AG10803 (cell line): ENCODE data around the gene ARTN.

Experiments used
- DNase-seq: peaks from one replicate; pipeline ENCODE4 v3.0.0; 2010; ENCODE audit warnings: low read depth
- H3K4me3 ChIP-seq: 2 replicates; pipeline ENCODE4 v1.5.1; 2011; ENCODE audit warnings: mild to moderate bottlenecking, low read length, control low read depth
- CTCF ChIP-seq: conservative IDR thresholded peaks from 2 replicates; pipeline ENCODE4 v1.5.1; 2011; ENCODE audit warnings: mild to moderate bottlenecking, low read length, control low read depth, inconsistent platforms

ARTN gene

DNA sequence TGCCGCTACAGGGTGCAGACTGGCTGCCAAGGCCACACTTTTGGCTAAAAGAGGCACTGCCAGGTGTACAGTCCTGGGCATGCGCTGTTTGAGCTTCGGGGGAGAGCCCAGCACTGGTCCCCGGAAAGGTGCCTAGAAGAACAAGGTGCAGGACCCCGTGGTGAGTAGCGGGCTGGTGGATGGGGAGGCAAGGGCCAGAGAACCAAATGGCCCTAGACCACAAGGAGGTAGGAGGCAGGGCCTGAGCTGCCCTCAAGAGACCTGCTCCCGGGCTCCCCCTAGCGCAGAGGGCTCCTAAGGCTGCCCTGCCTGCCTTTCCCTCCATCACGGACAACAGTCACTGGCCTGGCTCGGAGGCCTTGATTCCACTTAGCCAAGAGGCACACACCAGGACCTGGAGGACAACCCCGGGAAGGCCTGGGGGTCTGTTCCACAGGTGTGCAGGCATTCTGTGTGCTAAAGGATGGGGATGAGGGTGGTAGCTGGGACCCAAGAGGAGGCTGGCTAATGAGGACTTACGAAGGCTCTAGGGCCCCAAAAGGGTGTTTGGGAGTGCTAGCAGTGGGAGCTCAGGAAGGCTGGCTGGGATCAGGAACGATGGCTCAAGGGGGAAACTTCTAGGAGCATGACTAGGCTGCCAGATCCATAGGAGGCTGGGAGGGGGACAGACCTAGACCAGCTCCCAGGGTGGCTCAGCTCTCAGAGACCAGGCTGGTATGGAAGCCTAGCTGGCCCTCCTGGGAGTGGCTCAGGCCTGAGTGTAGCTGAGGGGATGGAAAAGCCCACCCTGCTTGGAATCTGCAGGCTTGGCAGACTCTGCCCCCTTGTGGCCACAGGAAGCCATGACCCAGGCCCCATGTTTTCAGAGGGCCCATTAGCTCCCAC is 742 bp downstream of the ARTN start:
- peak; percentile 51 for DNase-seq
- peak overlapping the region; percentile 55 for H3K4me3 ChIP-seq
- TF ChIP-seq CTCF: peak; percentile 87

- H3K4me3 ChIP-seq: no peak overlapping the region
- DNase-seq: no peak
- no peak for TF ChIP-seq CTCF
Observed at GRCh38 chr1:43934986-43935324, 1.4 kb downstream of the ARTN start.

DNA sequence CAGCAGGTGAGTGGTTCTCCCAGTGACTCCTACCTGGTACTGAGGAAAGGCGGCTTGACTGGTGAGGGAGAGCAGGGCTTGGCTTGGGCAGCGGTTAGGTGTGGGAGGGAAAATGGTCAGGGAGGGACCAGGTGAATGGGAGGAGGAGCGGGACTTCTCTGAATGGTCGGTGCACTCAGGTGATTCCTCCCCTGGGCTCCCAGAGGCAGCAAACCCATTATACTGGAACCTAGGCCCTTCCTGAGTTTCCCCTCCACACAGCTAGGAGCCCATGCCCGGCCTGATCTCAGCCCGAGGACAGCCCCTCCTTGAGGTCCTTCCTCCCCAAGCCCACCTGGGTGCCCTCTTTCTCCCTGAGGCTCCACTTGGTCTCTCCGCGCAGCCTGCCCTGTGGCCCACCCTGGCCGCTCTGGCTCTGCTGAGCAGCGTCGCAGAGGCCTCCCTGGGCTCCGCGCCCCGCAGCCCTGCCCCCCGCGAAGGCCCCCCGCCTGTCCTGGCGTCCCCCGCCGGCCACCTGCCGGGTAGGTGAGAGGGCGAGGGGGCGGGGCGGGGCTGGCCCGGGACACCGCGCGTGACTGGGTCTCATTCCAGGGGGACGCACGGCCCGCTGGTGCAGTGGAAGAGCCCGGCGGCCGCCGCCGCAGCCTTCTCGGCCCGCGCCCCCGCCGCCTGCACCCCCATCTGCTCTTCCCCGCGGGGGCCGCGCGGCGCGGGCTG is 2.3 kb downstream of the ARTN start:
- no peak for DNase-seq
- no peak overlapping the region for H3K4me3 ChIP-seq
- TF ChIP-seq CTCF: no peak

DNA sequence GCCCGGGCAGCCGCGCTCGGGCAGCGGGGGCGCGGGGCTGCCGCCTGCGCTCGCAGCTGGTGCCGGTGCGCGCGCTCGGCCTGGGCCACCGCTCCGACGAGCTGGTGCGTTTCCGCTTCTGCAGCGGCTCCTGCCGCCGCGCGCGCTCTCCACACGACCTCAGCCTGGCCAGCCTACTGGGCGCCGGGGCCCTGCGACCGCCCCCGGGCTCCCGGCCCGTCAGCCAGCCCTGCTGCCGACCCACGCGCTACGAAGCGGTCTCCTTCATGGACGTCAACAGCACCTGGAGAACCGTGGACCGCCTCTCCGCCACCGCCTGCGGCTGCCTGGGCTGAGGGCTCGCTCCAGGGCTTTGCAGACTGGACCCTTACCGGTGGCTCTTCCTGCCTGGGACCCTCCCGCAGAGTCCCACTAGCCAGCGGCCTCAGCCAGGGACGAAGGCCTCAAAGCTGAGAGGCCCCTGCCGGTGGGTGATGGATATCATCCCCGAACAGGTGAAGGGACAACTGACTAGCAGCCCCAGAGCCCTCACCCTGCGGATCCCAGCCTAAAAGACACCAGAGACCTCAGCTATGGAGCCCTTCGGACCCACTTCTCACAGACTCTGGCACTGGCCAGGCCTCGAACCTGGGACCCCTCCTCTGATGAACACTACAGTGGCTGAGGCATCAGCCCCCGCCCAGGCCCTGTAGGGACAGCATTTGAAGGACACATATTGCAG is 3.0 kb downstream of the ARTN start:
- no peak for TF ChIP-seq CTCF
- no peak for DNase-seq
- no peak overlapping the region; the same call in 1 of the 2 replicates for H3K4me3 ChIP-seq

DNA sequence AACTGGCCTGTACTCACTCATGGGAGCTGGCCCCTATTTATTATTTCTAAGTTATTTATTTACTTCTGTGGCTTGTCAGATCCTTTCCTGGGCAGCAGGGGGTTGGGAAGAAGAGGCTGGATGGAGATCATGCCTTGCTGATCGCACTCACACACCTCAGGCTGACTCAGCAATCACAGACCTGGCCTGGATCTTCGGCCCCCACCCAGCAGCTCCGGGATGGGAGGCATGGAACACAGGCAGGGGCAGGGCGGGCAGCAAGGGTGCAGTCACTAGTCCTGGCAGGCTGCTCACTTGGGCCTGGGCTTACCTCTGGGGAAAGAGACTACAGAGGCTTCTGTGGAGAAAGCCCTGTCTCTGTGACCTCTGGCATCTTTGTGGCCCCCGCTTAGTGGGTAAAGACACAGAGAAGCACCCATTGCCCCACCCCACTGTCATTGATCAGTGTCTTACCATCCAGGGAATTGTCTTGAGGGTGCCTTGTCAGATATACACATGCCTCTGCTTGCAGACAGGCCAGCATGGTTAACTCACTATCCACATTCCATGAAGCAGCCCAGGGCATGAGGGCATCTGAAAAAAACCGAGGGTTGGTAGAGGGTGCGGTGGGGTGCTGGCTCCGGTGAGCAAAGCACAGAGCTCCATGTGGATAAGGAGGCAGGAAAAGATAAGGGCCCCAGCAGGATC is 3.7 kb downstream of the ARTN start:
- no peak overlapping the region for H3K4me3 ChIP-seq
- DNase-seq: no peak
- no peak for TF ChIP-seq CTCF

DNA sequence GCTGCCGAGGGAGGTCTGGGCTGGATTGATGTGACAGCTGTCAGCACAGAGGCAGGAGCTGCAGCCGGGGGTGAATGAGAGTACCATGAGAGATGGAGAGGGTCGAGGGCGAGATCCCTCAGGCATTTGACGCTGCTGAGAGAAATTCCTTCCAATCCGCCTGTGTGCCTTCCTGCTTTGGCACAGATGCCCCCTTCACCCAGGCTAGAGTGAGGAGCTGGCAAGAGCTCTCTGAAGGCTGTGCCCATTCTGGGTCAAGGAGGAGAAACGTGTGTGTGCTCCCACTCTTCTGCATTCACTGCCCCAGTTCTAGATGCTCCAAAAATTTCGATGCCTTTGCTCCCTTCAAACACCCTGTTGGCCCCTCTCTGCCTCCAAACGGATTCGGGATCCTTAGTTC is 4.8 kb downstream of the ARTN start:
- H3K4me3 ChIP-seq: no peak overlapping the region
- no peak for DNase-seq
- no peak for TF ChIP-seq CTCF
